OCI-LY1 (cell line): Measurements from ENCODE around the gene RPL36A.

Source experiments
- H2AFZ ChIP-seq: fragments of 200-600 bp; sonication (generic), shearing (Covaris generic); 2 replicates; pipeline ENCODE4 v1.6.0; 2014; ENCODE audit warnings: antibody characterized with exemption, mild to moderate bottlenecking, low read length
- H3F3A ChIP-seq: fragments of 200-600 bp; sonication (generic), shearing (Covaris generic); 2 replicates; pipeline ENCODE4 v1.6.0; 2014; ENCODE audit warnings: mild to moderate bottlenecking, antibody characterized with exemption, low read length, moderate library complexity; ENCODE audit not compliant: insufficient read depth
- H3K27ac ChIP-seq: fragments of 200-600 bp; sonication (generic); 2 replicates; pipeline ENCODE4 v1.5.1; 2014; ENCODE audit warnings: low read length, mixed run types, mild to moderate bottlenecking, low read depth; ENCODE audit not compliant: poor library complexity, severe bottlenecking
- H3K27me3 ChIP-seq: fragments of 200-600 bp; sonication (generic); 2 replicates; pipeline ENCODE4 v1.6.0; 2014; ENCODE audit warnings: antibody characterized with exemption, mild to moderate bottlenecking, low read length, moderate library complexity; ENCODE audit not compliant: insufficient read depth
- H3K36me3 ChIP-seq: fragments of 200-600 bp; sonication (generic); 2 replicates; pipeline ENCODE4 v1.6.1; 2014; ENCODE audit warnings: mild to moderate bottlenecking, antibody characterized with exemption, low read length, moderate library complexity, mixed read lengths; ENCODE audit not compliant: insufficient read depth
- H3K4me1 ChIP-seq: fragments of 200-600 bp; sonication (generic); 2 replicates; pipeline ENCODE4 v1.5.1; 2014; ENCODE audit warnings: mild to moderate bottlenecking, low read length, moderate library complexity; ENCODE audit not compliant: insufficient read depth, severe bottlenecking
- H3K4me2 ChIP-seq: fragments of 200-600 bp; sonication (generic), shearing (Covaris generic); 2 replicates; pipeline ENCODE4 v1.6.1; 2014; ENCODE audit warnings: low read length
- H3K4me3 ChIP-seq: fragments of 200-600 bp; sonication (generic); 2 replicates; pipeline ENCODE4 v1.5.1; 2014; ENCODE audit warnings: low read length, low read depth, mild to moderate bottlenecking, mixed read lengths; ENCODE audit not compliant: poor library complexity, severe bottlenecking
- H3K79me2 ChIP-seq: fragments of 200-600 bp; shearing (Covaris generic); 2 replicates; pipeline ENCODE4 v1.6.1; 2016; ENCODE audit warnings: mixed run types, low read length, mixed read lengths; ENCODE audit not compliant: insufficient read depth
- H3K9ac ChIP-seq: fragments of 200-600 bp; sonication (generic), shearing (Covaris generic); 2 replicates; pipeline ENCODE4 v1.6.1; 2014; ENCODE audit warnings: mild to moderate bottlenecking, low read length, mixed read lengths
- H3K9me2 ChIP-seq: fragments of 200-600 bp; sonication (generic), shearing (Covaris generic); 2 replicates; pipeline ENCODE4 v1.6.1; 2014; ENCODE audit warnings: low read depth, mild to moderate bottlenecking, low read length, mixed read lengths
- H3K9me3 ChIP-seq: fragments of 200-600 bp; shearing (Covaris generic); 2 replicates; pipeline ENCODE4 v1.6.1; 2014; ENCODE audit warnings: low read length, mixed read lengths
- H4K20me1 ChIP-seq: fragments of 200-600 bp; sonication (generic), shearing (Covaris generic); 2 replicates; pipeline ENCODE4 v1.6.0; 2016; ENCODE audit warnings: mild to moderate bottlenecking, low read length; ENCODE audit not compliant: insufficient read depth
- CTCF ChIP-seq: fragments of 200-600 bp; sonication (generic), shearing (Covaris generic); IDR thresholded peaks from 2 replicates; pipeline ENCODE4 v1.5.1; 2017; ENCODE audit warnings: mild to moderate bottlenecking, antibody characterized with exemption, low read length, moderate library complexity, mixed read lengths
- EZH2 ChIP-seq: fragments of 200-600 bp; sonication (generic), shearing (Covaris generic); IDR thresholded peaks from 2 replicates; pipeline ENCODE4 v1.8.0; 2017; ENCODE audit warnings: borderline replicate concordance, mixed run types, mild to moderate bottlenecking, antibody characterized with exemption, low read length, moderate library complexity, mixed read lengths

RPL36A gene

GRCh38 chrX:101360390-101360789 is 30.4 kb upstream of the RPL36A start:
- H3K4me3 ChIP-seq, result no peak overlapping the region
- H3K9ac ChIP-seq, result no peak overlapping the region
- no peak overlapping the region for H2AFZ ChIP-seq
- H3K27me3 ChIP-seq, result no peaks in the 10 kb centered on the region
- H3K9me2 ChIP-seq, result no peaks in the 10 kb centered on the region
- H3K4me1 ChIP-seq, result no peaks in the 10 kb centered on the region
- no peak overlapping the region for H3K4me2 ChIP-seq
- no peaks in the 10 kb centered on the region for H3K9me3 ChIP-seq
- H3K27ac ChIP-seq, result no peak overlapping the region
- TF ChIP-seq CTCF, result no peak
- TF ChIP-seq EZH2, result no peak
- H3K36me3 ChIP-seq, result peaks cover 64% of the 10 kb centered on the region
- H3K79me2 ChIP-seq, result no peaks in the 10 kb centered on the region
- no peaks in the 10 kb centered on the region for H3F3A ChIP-seq
- H4K20me1 ChIP-seq, result no peaks in the 10 kb centered on the region

- H3K4me1 ChIP-seq, result no peaks in the 10 kb centered on the region
- no peak overlapping the region for H3K27ac ChIP-seq
- no peak overlapping the region for H2AFZ ChIP-seq
- H3F3A ChIP-seq, result no peaks in the 10 kb centered on the region
- no peaks in the 10 kb centered on the region for H3K9me3 ChIP-seq
- no peak overlapping the region for H3K9ac ChIP-seq
- no peaks in the 10 kb centered on the region for H3K27me3 ChIP-seq
- H3K4me3 ChIP-seq, result no peak overlapping the region
- H3K79me2 ChIP-seq, result no peaks in the 10 kb centered on the region
- no peaks in the 10 kb centered on the region for H4K20me1 ChIP-seq
- TF ChIP-seq CTCF (no peak), EZH2 (no peak)
- no peaks in the 10 kb centered on the region for H3K9me2 ChIP-seq
- no peak overlapping the region for H3K4me2 ChIP-seq
- H3K36me3 ChIP-seq, result peaks cover 49% of the 10 kb centered on the region
Measured at GRCh38 chrX:101362116-101362515, 28.7 kb upstream of the RPL36A start.

- H3F3A ChIP-seq, result no peaks in the 10 kb centered on the region
- no peak overlapping the region for H3K27ac ChIP-seq
- H3K9me3 ChIP-seq, result no peaks in the 10 kb centered on the region
- H3K36me3 ChIP-seq, result peaks cover 45% of the 10 kb centered on the region
- H4K20me1 ChIP-seq, result no peaks in the 10 kb centered on the region
- H3K9me2 ChIP-seq, result no peaks in the 10 kb centered on the region
- no peaks in the 10 kb centered on the region for H3K4me1 ChIP-seq
- TF ChIP-seq CTCF (no peak), EZH2 (no peak)
- H2AFZ ChIP-seq, result no peak overlapping the region
- H3K27me3 ChIP-seq, result no peaks in the 10 kb centered on the region
- no peak overlapping the region for H3K9ac ChIP-seq
- no peak overlapping the region for H3K4me2 ChIP-seq
- no peak overlapping the region for H3K4me3 ChIP-seq
- no peaks in the 10 kb centered on the region for H3K79me2 ChIP-seq
Measured at GRCh38 chrX:101362757-101363156, 28.1 kb upstream of the RPL36A start.
